IMR-90 (cell line): ENCODE measurements around the gene OR52M1. TPM values are rescaled to one million over a fixed set of nuclear protein-coding genes. Genes with fewer than 3 reads are reported as not detected.
"Not testable (repeated sequence)": the region's sequence is repeated elsewhere in the genome, so short reads cannot be mapped to it uniquely, and the experiment has no call there.

ENCODE experiments used
- ATAC-seq: fragments of 200-7000 bp; cut with Tn5 transposase; 2 replicates; pipeline ENCODE4 v1.9.1; 2020; ENCODE audit warnings: low read depth, mild to moderate bottlenecking, moderate library complexity
- BruUV-seq: library from RNA; stranded (reverse); fragments of 400-500 nt; replicated peaks from 2 replicates; lab custom pipeline; 2021; lab: Mats Ljungman, UMichigan
- CTCF ChIA-PET: fragments of 300-600 bp; formaldehyde crosslinking; extraction: SDS; loops from one replicate; lab custom pipeline; 2021; ENCODE audit warnings: antibody characterized with exemption; lab: Yijun Ruan, JAX
- POLR2A ChIA-PET: fragments of 300-600 bp; sonication (Branson Sonifier 250); formaldehyde crosslinking; loops from one replicate; lab custom pipeline; 2022; ENCODE audit warnings: antibody characterized with exemption; ENCODE audit not compliant: unreplicated experiment; lab: Charles Lee
- DNase-seq: peaks from one replicate; pipeline ENCODE4 v3.0.0; 2013
- H2AFZ ChIP-seq: replicated peaks from 2 replicates; pipeline ENCODE3; 2013; ENCODE audit warnings: low read length, mild to moderate bottlenecking; ENCODE audit not compliant: poor library complexity
- H2AK5ac ChIP-seq: 2 replicates; pipeline ENCODE4 v1.6.1; 2013; ENCODE audit warnings: low read depth, low read length, inconsistent platforms
- H2AK9ac ChIP-seq: replicated peaks from 2 replicates; pipeline ENCODE3; 2013; ENCODE audit warnings: mild to moderate bottlenecking, low read depth, low read length, moderate library complexity; ENCODE audit not compliant: poor library complexity
- H2BK120ac ChIP-seq: 2 replicates; pipeline ENCODE4 v1.6.1; 2013; ENCODE audit warnings: low read depth, low read length, inconsistent platforms
- H2BK15ac ChIP-seq: 3 replicates; pipeline ENCODE4 v1.6.1; 2013; ENCODE audit warnings: low read depth, low read length, inconsistent platforms
- H2BK20ac ChIP-seq: 2 replicates; pipeline ENCODE4 v1.6.1; 2013; ENCODE audit warnings: low read depth, mild to moderate bottlenecking, inconsistent platforms, low read length, moderate library complexity
- H2BK5ac ChIP-seq: 2 replicates; pipeline ENCODE4 v1.6.1; 2013; ENCODE audit warnings: mild to moderate bottlenecking, low read depth, low read length, inconsistent platforms; ENCODE audit not compliant: poor library complexity, severe bottlenecking
- H3K14ac ChIP-seq: replicated peaks from 2 replicates; pipeline ENCODE4 v1.6.1; 2013; ENCODE audit warnings: low read depth, low read length, inconsistent platforms
- H3K18ac ChIP-seq: 2 replicates; pipeline ENCODE4 v1.6.1; 2013; ENCODE audit warnings: low read depth, low read length, control low read depth
- H3K23ac ChIP-seq: 2 replicates; pipeline ENCODE4 v1.6.1; 2013; ENCODE audit warnings: low read depth, low read length, inconsistent platforms
- H3K27ac ChIP-seq: 2 replicates; pipeline ENCODE4 v1.5.1; 2013; ENCODE audit warnings: mild to moderate bottlenecking, control low read depth, low read length; ENCODE audit not compliant: insufficient read depth
- H3K27me3 ChIP-seq: 2 replicates; pipeline ENCODE4 v1.6.1; 2013; ENCODE audit warnings: low read length; ENCODE audit not compliant: control insufficient read depth, insufficient read depth
- H3K36me3 ChIP-seq: 2 replicates; pipeline ENCODE4 v1.6.1; 2013; ENCODE audit warnings: low read length, mixed read lengths; ENCODE audit not compliant: control insufficient read depth, insufficient read depth
- H3K4ac ChIP-seq: 2 replicates; pipeline ENCODE4 v1.6.1; 2013; ENCODE audit warnings: low read depth, low read length, inconsistent platforms
- H3K4me1 ChIP-seq: 2 replicates; pipeline ENCODE4 v1.6.1; 2013; ENCODE audit warnings: low read length, mixed read lengths; ENCODE audit not compliant: control insufficient read depth, insufficient read depth
- H3K4me2 ChIP-seq: 2 replicates; pipeline ENCODE4 v1.6.1; 2013; ENCODE audit warnings: low read depth, mild to moderate bottlenecking, control low read depth, low read length, moderate library complexity
- H3K4me3 ChIP-seq: 2 replicates; pipeline ENCODE4 v1.5.1; 2013; ENCODE audit warnings: low read depth, mild to moderate bottlenecking, control low read depth, low read length, moderate library complexity; ENCODE audit not compliant: insufficient read depth
- H3K56ac ChIP-seq: 2 replicates; pipeline ENCODE4 v1.6.1; 2013; ENCODE audit warnings: low read length, inconsistent platforms; ENCODE audit not compliant: insufficient read depth; ENCODE audit errors: extremely low read depth
- H3K79me1 ChIP-seq, 2 experiments: 2 replicates each; pipeline ENCODE4 v1.6.1; 2013; ENCODE audit warnings: low read length in 2 of 2, inconsistent platforms in 1 of 2, low read depth in 1 of 2
- H3K9ac ChIP-seq: 2 replicates; pipeline ENCODE4 v1.6.1; 2013; ENCODE audit warnings: low read depth, low read length, control low read depth
- H3K9me1 ChIP-seq: 2 replicates; pipeline ENCODE4 v1.6.1; 2013; ENCODE audit warnings: low read length, inconsistent platforms; ENCODE audit not compliant: insufficient read depth
- H3K9me3 ChIP-seq: 2 replicates; pipeline ENCODE4 v1.6.1; 2013; ENCODE audit warnings: low read length; ENCODE audit not compliant: control insufficient read depth, insufficient read depth
- H4K20me1 ChIP-seq: 2 replicates; pipeline ENCODE4 v1.6.1; 2013; ENCODE audit warnings: low read length, inconsistent platforms; ENCODE audit not compliant: insufficient read depth
- H4K5ac ChIP-seq: 2 replicates; pipeline ENCODE4 v1.6.1; 2013; ENCODE audit warnings: mild to moderate bottlenecking, low read depth, low read length, control low read depth
- H4K8ac ChIP-seq, 2 experiments: 2 replicates each; pipeline ENCODE4 v1.6.1; 2013; ENCODE audit warnings: low read depth in 2 of 2, low read length in 2 of 2, control low read depth in 1 of 2, inconsistent platforms in 1 of 2
- H4K91ac ChIP-seq: 2 replicates; pipeline ENCODE4 v1.6.1; 2013; ENCODE audit warnings: low read depth, low read length, inconsistent platforms; ENCODE audit not compliant: insufficient read depth
- WGBS, 2 experiments: methylation state at CpG; one replicate each; pipeline versions ENCODE4 v1.1.5 to v1.1.7; 2013; ENCODE audit warnings: missing lambda C conversion rate in 2 of 2; ENCODE audit not compliant: insufficient read length in 1 of 2; ENCODE audit errors: extremely low coverage in 2 of 2; 5-methylcytosine and 5-hydroxymethylcytosine counted together
- dilution Hi-C: fragments of 300-500 bp; cut with HindIII; formaldehyde crosslinking; loops from one replicate; pipeline ENCODE4 v1.14.3; 2018; ENCODE audit warnings: low sequenced_read_pairs; ENCODE audit not compliant: unreplicated experiment
- in situ Hi-C: fragments of 300-500 bp; cut with MboI; formaldehyde crosslinking; loops from 3 replicates; pipeline ENCODE4 v1.14.3; 2019; ENCODE audit warnings: low sequenced_read_pairs, inconsistent platforms, mixed read lengths
- intact Hi-C: fragments of 100-400 bp; cut with micrococcal nuclease; formaldehyde crosslinking; loops from 2 replicates; pipeline ENCODE4 v1.10.0; 2022
- polyA plus RNA-seq, 3 experiments: library from polyadenylated mRNA; depleted of rRNA; stranded (reverse); fragments of >200 nt; gene quantifications; 2 replicates each; pipeline ENCODE4 v1.2.3, GENCODE V29; 2012; ENCODE audit warnings: low replicate concordance in 1 of 3
- total RNA-seq: library from RNA; depleted of rRNA; stranded (reverse); fragments of >200 nt; gene quantifications from 2 replicates; pipeline ENCODE4 v1.2.3, GENCODE V29; 2012

Gene OR52M1
- total and polyA plus RNA-seq, 2 of the 4 experiments (the other 2 are of a cell fraction) = not detected

DNA sequence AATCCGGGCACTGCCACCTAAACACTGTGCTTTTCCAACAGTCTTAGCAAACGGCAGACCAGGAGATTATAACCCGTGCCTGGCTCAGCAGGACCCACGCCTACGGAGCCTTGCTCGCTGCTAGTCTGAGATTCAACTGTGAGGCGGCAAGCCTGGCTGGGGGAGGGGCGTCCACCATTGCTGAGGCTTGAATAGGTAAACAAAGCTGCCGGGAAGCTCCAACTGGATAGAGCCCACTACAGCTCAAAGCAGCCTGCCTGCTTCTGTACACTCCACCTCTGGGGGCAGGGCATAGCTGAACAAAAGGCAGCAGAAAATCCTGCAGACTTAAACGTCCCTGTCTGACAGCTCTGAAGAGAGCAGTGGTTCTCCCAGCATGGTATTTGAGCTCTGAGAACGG lies 13.3 kb upstream of the OR52M1 start:
- H3K27me3 ChIP-seq, H3K4me3 ChIP-seq, ATAC-seq, H3K9ac ChIP-seq, H2BK15ac ChIP-seq, H2BK20ac ChIP-seq, H3K27ac ChIP-seq, H4K8ac ChIP-seq, H3K4ac ChIP-seq, H2BK120ac ChIP-seq, H2AFZ ChIP-seq, H3K56ac ChIP-seq, H3K4me2 ChIP-seq, BruUV-seq, H2AK5ac ChIP-seq, H2BK5ac ChIP-seq, H2AK9ac ChIP-seq, POLR2A ChIA-PET, DNase-seq, H3K14ac ChIP-seq, H4K5ac ChIP-seq, intact Hi-C loops, H3K9me1 ChIP-seq, dilution Hi-C loops, H3K23ac ChIP-seq, in situ Hi-C loops, H3K4me1 ChIP-seq, H4K20me1 ChIP-seq, H3K9me3 ChIP-seq, CTCF ChIA-PET, H3K18ac ChIP-seq, H4K91ac ChIP-seq, H3K79me1 ChIP-seq, H3K36me3 ChIP-seq: not testable (repeated sequence)
- WGBS, 2 experiments = 28% methylated on average over 5 of the region's 11 CpGs; no CpG with 5 or more reads in 1 of the 2 experiments
